GM19099 (cell line): Measurements from ENCODE around the gene SPSB4.

Experiments
- POLR2A ChIP-seq: IDR thresholded peaks from 3 replicates; pipeline ENCODE4 v1.6.1; 2011; ENCODE audit warnings: low read depth; ENCODE audit not compliant: insufficient read length; ENCODE audit errors: extremely low read depth

SPSB4 gene

DNA sequence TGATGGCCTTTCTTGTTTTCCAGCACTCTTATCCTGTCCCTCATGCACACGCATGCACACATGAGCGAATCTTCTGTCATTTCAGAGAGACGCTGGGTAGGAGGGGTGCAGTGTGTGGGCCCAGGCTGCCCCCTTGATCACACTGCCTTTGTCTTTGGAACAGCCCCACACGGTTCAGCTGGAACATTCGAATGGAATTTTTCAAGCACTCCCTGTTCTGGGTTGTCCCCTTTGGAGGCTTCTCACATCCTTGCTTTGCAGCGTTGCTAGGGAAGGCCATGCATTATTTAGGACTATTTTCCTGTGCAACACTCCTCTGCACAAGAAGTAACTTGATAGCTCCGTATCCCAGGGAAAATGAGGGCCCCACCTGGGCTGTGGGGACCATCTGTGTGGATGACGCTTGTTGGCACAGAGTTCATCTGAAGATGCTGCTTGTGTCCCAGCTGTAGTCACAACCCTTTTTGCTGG is 78.4 kb downstream of the SPSB4 start:
- TF ChIP-seq POLR2A = no peak

DNA sequence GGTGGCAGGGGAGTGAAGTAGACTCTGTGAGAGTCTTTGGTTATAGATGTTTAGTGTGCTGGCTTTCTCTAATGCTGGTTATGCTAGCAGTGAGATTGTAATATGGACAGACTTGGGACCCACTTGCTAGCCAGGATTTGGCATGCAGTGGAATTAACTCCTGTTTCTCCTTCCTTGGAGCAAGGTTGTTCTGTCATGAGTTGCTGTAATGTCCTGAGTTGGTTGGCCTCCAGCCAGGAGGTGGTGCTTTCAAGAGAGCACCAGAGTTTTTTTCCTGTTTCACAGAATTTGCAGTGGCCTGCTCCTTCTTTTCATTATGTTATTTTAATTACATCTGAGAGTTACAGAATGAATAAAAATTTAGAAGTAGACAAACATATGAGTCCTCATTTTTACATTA is 92.4 kb downstream of the SPSB4 start:
- no peak for TF ChIP-seq POLR2A

DNA sequence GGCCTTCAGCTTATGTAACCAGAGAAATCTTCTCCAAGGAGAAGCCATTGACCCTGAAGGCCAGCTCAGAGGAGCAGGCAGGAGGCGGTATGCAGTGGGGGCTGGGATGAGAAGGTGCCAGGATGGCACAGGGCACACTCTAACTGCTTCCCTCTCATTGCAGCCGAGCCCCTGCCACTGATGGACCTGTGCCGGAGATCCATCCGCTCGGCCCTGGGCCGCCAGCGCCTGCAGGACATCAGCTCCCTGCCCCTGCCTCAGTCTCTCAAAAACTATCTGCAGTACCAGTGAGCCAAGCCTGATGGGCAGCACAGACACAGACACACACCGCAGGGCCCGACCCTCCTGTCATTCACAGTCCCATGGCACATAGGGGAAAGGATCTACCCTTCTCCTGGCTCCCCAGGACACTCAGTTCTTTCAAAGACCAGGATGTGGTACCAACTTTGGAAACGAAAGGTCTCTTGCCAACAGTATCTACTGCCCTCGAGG is 95.9 kb downstream of the SPSB4 start:
- no peak for TF ChIP-seq POLR2A

DNA sequence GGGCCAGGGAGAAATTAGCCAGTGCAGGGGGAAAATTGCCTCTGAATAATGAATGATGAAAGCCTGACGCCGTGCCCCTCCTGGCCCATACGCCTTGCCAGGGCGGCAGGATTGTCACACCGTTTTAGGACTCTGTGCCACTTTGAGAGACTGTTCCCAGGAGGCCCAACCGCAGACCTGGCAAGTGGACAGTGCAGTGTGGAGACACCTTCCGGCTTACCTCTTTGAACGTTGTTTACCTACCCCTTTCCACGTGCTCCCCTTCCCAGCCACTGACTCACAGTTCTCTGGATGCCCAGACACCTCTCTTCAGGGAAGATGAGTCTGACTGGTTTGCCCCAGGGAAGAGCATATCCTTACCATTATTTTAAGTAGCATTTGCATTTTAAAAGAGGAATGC is 96.5 kb downstream of the SPSB4 start:
- no peak for TF ChIP-seq POLR2A

DNA sequence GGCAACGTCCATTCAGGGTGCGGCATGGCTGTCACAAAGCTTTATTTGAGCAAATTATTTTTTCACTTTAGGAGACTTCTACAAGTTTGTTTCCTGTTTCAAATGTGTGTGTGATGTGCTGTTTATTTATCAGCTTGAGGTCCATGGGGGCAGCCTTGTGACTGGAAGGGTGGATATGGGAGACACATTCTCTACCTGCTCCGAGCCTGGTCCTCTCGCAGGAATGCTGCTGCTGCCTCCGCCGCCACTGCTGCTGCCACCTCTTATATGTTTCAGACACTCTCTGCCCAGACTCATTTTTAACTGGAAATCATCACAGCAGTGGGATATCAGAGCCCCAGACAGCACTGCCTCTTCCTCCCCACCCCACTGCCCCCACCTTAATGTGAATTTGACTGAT is 97.0 kb downstream of the SPSB4 start:
- TF ChIP-seq POLR2A = no peak

DNA sequence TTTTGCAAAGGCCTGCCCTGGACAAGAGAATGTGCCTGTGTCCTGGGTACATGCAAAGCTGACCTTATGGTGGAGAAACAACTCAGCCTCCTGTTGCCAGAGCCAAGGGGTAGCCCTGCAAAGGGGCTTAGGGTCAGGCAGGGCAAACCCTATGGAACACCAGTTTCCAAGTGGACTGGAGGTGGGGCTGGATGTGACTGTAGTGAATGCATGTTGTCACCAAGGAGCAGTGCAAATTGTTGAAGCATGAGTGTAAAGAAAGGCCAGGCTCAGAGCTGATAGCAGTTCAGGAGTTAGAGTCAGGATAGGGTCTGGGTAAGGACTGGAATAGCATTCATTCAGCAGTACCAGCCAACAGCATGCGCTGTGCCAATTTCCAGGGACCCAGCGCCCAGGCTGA is 97.6 kb downstream of the SPSB4 start:
- TF ChIP-seq POLR2A = no peak

DNA sequence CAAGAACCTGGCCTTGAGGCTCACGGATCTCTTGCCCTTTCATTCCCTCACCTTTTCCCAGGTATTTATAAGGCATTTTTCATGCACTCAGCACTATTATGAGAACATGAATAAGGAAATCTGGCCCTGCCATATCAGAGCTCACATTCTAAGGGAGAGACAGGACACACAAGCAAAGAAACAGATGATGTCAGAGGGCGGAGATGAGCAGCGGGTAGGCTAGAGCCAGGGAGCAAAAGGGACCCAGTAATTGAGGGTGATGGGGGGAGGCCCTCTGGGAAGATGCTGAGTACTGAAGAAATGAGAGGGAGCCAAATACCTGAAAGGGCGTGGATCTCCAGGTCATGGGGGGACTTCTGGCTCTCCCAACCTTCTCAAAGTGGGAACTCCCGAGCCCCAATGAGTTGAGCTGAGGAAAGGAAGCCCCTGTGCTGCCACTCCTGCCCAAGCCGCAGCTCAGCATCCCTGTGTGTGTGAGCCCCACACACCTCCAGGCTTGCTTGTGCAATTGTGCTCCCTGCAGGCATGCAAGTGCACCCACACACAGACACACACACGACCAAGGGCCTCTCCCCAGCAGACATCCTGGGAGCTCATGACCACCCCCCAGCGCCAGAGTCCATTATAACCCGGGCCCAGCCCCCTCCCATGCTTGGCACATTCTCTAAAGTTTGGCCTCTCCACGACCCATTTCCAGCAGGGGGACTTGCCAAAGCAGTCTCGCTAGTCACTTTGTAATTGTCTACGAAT is 99.1 kb downstream of the SPSB4 start:
- TF ChIP-seq POLR2A = no peak

DNA sequence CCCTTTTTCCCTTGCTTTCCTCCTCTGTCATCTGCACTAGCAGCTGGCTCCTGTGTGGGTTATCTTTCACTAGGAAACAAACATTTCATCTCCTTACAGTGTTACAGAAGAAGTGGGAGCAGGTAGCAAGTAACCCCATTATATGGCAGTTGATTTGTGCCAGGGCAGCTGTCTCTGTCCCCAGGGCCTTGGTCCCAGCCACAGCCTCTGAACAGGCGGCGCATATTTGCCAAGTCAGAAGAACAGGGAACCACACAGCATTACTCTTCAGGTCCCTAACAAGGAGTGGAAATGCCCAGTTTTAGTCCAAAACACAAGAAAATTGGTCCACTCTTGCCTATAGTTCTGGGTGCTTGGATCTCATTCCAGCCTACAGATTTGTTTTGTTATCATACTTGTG is 99.8 kb downstream of the SPSB4 start:
- no peak for TF ChIP-seq POLR2A

DNA sequence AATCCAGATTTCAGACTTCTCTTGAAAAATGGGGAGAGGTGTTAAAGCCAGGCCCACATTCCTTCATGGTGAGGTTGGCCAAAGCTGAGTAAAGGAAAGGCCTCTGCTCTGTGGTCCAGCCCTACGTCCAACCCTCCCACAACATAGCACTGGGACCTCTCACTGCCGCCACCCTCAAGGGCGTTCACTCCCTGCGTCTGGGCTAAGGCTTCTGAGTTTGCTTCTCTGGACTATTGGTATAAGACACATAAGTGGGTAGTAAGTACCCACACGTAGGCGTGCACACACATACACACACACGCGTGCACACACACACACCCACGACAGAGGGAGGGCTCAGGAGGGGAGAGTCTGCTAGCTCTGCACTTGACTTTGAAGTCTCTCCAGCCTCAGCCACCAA is 100.3 kb downstream of the SPSB4 start:
- TF ChIP-seq POLR2A = no peak

DNA sequence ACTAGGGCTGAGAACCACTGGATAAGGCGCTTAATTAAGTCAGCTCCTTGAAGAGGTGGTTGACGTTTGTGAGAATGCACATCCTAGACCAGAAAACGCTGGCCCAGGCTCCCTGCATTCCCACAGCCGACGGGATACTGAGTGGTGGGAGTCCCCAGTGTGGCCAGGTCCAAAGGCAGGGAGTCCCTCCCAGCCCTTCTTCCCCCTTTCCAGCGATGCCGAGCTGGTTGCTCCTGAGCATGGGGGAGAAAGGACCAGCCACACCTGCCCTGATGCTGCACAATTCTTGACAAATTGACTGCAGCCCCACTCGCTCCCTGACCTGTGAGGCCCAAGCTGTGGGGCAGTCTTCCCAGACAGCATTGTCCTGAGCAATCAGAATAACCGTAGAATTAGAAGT is 101.0 kb downstream of the SPSB4 start:
- no peak for TF ChIP-seq POLR2A

DNA sequence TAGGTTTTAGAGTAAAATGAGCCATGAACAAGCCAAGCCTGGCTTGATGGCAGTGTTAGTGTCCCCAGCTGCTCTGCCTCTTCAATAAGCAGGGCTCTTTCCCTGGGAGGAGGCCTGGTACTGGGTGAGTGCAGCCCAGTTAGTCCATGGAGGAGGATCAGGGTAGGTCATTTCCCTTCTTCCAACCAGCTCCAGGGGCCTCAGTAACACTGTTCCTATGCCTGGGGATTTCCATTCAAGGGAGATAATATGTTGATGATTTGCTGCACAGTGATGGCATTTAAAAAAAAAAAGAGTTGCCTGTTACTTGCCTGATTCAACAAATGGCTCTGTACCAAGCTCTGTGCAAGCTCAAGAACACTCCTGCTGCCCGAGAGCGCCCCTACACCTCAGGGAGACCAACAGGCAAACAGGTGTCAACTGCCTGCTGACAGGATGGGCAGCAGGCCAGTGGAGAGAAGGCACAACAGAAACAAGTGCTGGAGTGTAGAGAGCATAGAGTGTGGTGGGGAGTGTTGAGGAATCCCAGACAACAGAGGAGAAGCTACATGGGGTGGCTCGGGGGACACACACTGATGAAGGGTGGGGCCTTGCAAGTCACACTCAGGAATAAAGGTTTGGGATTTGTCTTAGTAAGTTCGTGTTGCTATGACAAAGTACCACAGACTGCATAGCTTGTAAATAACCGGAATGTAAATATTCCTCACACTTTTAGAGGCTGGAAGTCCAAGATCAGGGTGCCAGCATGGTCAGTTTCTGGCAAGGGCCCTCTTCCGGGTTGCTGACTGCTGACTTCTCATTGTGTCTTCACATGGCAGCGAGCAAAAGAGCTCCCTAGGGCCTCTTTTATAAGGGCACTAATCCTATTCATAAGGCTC is 101.9 kb downstream of the SPSB4 start:
- TF ChIP-seq POLR2A = no peak

DNA sequence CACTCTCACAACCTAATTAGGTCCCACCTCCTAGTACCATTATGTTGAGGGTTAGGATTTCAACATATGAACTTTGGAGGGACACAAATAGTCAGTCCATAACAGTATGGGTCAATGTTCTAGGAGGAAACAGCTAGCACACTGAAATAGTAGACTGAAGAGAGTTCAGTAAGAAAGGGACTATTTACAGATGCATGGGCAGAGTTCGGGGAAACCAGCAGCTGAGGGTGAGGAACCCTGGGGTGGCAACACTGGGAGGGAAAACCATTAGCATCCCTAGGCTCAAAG is 102.5 kb downstream of the SPSB4 start:
- TF ChIP-seq POLR2A = no peak

DNA sequence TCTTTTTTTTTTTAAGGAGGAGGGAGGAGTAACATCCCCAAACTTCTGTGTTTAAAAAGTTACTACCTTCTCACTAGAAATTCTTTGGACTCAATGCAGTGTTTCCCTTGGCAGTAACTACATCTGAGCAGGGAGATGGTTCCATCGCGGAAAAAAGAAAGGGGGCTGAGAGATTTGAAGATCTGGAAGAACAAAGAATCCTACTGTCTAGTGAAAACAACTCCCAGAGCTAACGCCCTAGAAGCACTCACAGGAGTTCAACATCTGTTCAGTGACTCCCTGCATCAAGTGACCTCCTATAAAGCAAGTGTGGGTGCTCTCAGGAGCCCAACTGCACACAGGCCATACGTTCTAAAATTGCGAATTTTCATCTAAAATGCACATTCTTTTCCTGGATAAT is 113.7 kb downstream of the SPSB4 start:
- TF ChIP-seq POLR2A = no peak

DNA sequence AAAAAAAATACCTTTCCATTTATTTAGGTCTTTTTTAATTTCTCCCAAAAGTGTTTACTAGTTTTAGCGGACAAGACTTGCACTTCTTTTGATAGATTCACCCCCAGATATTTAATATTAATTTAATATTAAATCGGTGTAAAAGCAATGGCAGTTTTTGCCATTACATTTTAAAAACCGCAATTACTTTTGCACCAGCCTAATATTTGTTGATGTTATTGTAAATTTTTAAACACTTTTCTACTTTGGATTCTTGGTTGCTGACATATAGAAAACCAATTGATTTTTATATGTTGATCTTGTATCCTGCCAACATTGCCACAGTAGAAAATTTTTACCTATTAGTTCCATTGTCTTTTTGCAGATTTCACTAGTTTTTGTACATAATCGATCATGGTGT is 116.5 kb downstream of the SPSB4 start:
- TF ChIP-seq POLR2A = no peak

DNA sequence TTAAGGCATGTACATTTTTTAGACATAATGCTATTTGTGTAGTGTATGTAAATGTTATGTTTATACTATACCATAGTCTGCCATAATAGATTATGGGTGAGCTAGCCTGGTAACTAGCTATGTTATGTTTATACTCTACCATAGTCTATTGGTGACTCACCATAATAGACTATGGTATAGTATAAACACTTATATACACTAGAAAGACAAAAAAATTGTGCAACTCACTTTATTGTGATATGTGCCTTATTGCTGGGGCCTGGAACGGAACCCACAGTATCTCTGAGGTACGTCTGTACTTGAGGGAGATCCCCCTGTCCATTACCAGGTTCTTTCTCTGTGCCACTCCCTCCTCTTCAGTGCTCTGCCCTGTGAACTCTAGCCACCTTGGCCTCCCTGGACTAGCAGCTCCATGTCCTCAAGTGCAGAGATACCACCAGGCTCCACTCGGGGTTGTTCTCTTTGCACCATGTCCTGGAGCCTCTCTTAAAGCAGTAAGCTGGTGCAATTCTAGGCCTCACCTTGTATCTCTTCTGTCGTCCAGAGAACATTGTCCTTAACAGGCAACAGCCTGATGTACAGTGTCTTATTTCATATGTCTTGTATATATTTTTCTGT is 119.6 kb downstream of the SPSB4 start:
- no peak for TF ChIP-seq POLR2A

DNA sequence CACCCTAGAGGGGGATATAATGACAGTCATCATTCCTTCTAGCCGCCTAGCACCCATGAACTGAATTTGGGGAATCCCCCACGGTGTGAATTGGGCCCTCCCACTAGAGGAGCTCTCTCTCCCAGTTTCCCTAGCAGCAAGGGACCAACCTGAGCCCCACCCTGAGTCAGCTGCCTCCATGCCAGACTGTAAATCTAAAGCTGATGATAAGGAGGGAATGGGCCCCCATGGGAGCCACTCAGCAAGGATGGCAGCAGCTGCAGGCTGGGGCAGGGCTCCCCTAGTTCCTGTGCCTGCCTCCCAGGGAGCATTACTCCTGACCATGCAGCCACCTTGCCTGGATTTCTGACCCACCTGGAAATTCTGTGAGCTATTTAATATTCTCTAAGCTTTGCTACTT is 123.5 kb downstream of the SPSB4 start:
- TF ChIP-seq POLR2A = no peak
